Immature natural killer cell (primary cell): ENCODE results near the gene JAK1. TPM values are rescaled to one million over a fixed set of nuclear protein-coding genes. Genes with fewer than 3 reads are reported as not detected.

ENCODE experiments used
- DNase-seq, 3 donors: peaks; one replicate each; pipeline ENCODE4 v3.0.0; 2022; ENCODE audit warnings: mixed read lengths in 1 of 3
- H3K27ac Mint-ChIP-seq, 6 donors: one replicate each; pipeline ENCODE4 v1.8.0; 2020; ENCODE audit warnings: mixed read lengths in 6 of 6, mild to moderate bottlenecking in 5 of 6, inconsistent platforms in 4 of 6, moderate library complexity in 3 of 6
- H3K27me3 Mint-ChIP-seq, 3 donors: one replicate each; pipeline ENCODE4 v1.8.0; 2020 to 2021; ENCODE audit warnings: low read depth in 3 of 3, mild to moderate bottlenecking in 3 of 3, mixed read lengths in 3 of 3, moderate library complexity in 3 of 3, inconsistent platforms in 1 of 3
- H3K36me3 Mint-ChIP-seq, 3 donors: one replicate each; pipeline ENCODE4 v1.8.0; 2020; ENCODE audit warnings: mixed read lengths in 3 of 3, inconsistent platforms in 2 of 3, mild to moderate bottlenecking in 2 of 3
- H3K4me1 Mint-ChIP-seq, 2 donors: one replicate each; pipeline ENCODE4 v1.8.0; 2020; ENCODE audit warnings: inconsistent platforms in 2 of 2, mild to moderate bottlenecking in 2 of 2, mixed read lengths in 2 of 2, moderate library complexity in 1 of 2
- H3K4me3 Mint-ChIP-seq, 5 donors: one replicate each; pipeline ENCODE4 v1.8.0; 2020; ENCODE audit warnings: mild to moderate bottlenecking in 5 of 5, mixed read lengths in 5 of 5, inconsistent platforms in 3 of 5, moderate library complexity in 3 of 5
- H3K9me3 Mint-ChIP-seq, 6 donors: one replicate each; pipeline ENCODE4 v1.8.0; 2020; ENCODE audit warnings: mild to moderate bottlenecking in 6 of 6, mixed read lengths in 6 of 6, inconsistent platforms in 4 of 6, moderate library complexity in 3 of 6
- polyA plus RNA-seq, 3 donors: library from polyadenylated mRNA; unstranded; fragments of 300-500 nt; fragmentation: Illumina TruSeq; gene quantifications; one replicate each; pipeline ENCODE4 v1.2.3, GENCODE V29; 2021

The JAK1 gene
- polyA plus RNA-seq, 3 donors from 2014 or later: 265 to 734 (median 416) TPM

DNA sequence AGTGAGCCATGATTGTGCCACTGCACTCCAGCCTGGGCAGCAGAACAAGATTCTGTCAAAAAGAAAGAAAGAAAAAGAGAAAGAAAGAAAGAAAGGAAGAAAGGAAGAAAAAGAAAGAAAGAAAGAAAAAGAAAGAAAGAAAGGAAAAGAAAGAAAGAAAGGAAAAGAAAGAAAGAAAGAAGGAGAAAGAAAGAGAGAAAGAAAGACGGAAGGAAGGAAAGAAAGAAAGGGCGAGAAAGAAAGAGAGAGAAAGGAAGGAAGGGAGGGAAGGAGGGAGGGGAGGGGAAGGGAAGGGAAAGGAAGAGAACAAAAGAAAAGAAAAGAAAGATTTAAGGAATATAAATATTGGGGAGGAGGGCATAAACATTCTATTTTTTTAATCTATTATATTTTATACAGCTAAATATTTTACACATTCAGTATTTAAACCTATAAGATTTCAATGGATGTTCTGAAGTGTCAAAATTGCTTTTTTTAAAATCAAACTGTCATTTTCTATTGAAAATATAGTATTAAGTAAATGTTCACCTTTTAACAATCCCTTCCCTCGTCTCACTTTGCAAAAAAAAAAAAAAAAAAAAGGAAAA is 6.8 kb upstream of the JAK1 start:
- peaks cover 0 to 6% (median 2%) of the 10 kb centered on the region in 3 donors for H3K27me3 Mint-ChIP-seq
- H3K4me1 Mint-ChIP-seq: peaks cover 6 to 12% of the 10 kb centered on the region in 2 donors
- H3K27ac Mint-ChIP-seq: peak overlapping the region in 2 of 6 donors; percentile 56 to 62
- DNase-seq: no peak
- H3K9me3 Mint-ChIP-seq: no peaks in the 10 kb centered on the region
- H3K4me3 Mint-ChIP-seq: no peak overlapping the region
- H3K36me3 Mint-ChIP-seq: no peaks in the 10 kb centered on the region

DNA sequence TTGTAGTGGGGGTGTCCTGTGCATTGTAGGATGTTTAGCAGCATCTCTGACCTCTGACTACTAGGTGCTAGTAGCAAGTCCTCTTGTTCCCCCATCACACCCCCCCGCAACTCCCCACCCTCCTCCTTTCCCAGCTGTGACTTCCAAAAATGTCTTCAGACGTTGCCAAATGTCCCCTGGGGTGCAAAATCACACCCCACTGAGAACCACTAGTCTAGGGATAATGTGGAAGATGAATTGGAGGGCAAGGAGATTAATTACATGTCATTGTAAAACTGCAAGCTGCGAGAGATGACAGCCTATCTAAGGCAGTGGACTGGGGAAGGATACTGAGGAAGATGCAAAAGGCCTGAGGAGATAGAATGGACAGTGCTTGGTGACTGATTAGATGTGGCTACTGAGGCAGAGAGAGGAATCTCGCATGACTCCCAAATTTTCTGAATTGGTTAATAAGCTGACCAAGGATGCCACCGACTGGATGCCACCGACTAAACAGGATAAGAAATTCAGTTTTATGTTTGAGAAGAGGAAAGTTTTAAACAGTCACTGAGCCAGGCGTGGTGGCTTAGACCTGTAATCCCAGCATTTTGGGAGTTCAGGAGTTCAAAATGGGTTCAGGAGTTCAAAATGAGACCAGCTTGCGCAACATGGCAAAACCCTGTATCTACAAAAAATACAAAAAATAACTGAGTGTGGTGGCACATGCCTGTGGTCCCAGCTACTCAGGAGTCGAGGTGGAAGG is 3.1 kb upstream of the JAK1 start:
- Mint-ChIP-seq H3K9me3 (no peaks in the 10 kb centered on the region), H3K27ac (peak overlapping the region in 3 of 6 donors; percentile 4 to 43 (median 8)), H3K36me3 (no peaks in the 10 kb centered on the region), H3K4me3 (no peak overlapping the region), H3K27me3 (peaks cover 8 to 22% (median 22%) of the 10 kb centered on the region in 3 donors), H3K4me1 (peaks cover 27 to 29% of the 10 kb centered on the region in 2 donors)
- no peak for DNase-seq

DNA sequence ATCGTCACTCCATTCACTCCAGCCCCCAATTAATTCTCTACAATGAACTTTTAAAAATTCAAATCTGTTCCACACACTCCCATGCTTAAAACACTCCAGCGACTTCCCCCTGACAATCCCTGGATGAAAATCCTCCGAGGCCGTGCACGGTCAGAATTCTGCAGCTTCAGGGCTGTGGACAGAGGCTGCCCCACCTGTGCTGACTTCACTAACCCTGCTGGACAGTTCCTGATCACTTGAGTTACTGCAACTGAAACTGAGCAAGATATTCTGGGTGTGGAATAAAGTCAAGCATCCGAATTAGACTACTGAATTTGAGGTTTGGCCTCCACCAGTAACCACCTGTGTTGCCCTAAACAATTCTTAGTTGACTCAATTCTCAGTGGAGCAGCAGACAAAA is 1.0 kb upstream of the JAK1 start:
- peak overlapping the region; percentile 96 to 99 (median 98) for H3K27ac Mint-ChIP-seq
- peaks cover 18 to 21% of the 10 kb centered on the region in 2 donors for H3K4me1 Mint-ChIP-seq
- no peaks in the 10 kb centered on the region for H3K9me3 Mint-ChIP-seq
- peaks cover 8 to 24% (median 22%) of the 10 kb centered on the region in 3 donors for H3K27me3 Mint-ChIP-seq
- H3K4me3 Mint-ChIP-seq: peak overlapping the region; percentile 91 to 97 (median 94)
- DNase-seq: no peak
- peaks cover 0 to 3% (median 0%) of the 10 kb centered on the region in 3 donors for H3K36me3 Mint-ChIP-seq

- peak; percentile 89 to 91 (median 90) for DNase-seq
- H3K4me1 Mint-ChIP-seq: peaks cover 18 to 21% of the 10 kb centered on the region in 2 donors
- H3K9me3 Mint-ChIP-seq: no peaks in the 10 kb centered on the region
- H3K27ac Mint-ChIP-seq: peak overlapping the region in 3 of 6 donors; percentile 92 to 94 (median 93)
- H3K27me3 Mint-ChIP-seq: peaks cover 8 to 27% (median 22%) of the 10 kb centered on the region in 3 donors
- peaks cover 0 to 3% (median 0%) of the 10 kb centered on the region in 3 donors for H3K36me3 Mint-ChIP-seq
- peak overlapping the region in 4 of 5 donors; percentile 91 to 96 (median 92) for H3K4me3 Mint-ChIP-seq
These were observed 787 bp downstream of the JAK1 start for GRCh38 chr1:64965366-64966157.

GRCh38 chr1:64963466-64963865 is 2.9 kb downstream of the JAK1 start:
- peaks cover 18 to 21% of the 10 kb centered on the region in 2 donors for H3K4me1 Mint-ChIP-seq
- peak overlapping the region in 4 of 5 donors; percentile 91 to 96 (median 92) for H3K4me3 Mint-ChIP-seq
- peaks cover 0 to 3% (median 0%) of the 10 kb centered on the region in 3 donors for H3K36me3 Mint-ChIP-seq
- DNase-seq: no peak
- no peaks in the 10 kb centered on the region for H3K9me3 Mint-ChIP-seq
- peaks cover 8 to 35% (median 22%) of the 10 kb centered on the region in 3 donors for H3K27me3 Mint-ChIP-seq
- peak overlapping the region in 3 of 6 donors; percentile 92 to 94 (median 93) for H3K27ac Mint-ChIP-seq

DNA sequence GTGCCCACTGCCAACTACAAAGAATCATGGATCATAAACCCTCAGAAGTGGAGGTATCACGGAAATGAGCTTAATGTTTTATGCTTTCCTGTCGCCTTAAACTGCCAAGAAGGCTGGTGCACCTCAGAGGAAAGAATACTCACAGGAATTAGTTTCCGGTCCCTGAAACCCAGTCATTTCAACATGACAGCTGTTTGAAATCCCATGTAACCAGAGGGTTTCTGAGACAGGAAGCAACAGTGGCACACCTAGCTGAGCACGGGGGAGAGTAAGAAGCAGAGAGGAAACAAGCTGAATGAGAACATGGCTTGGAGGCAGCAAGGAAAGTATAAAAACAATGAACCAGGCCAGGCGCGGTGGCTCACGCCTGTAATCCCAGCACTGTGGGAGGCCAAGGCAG is 3.9 kb downstream of the JAK1 start:
- peak overlapping the region in 4 of 5 donors; percentile 91 to 96 (median 92) for H3K4me3 Mint-ChIP-seq
- peak overlapping the region in 3 of 6 donors; percentile 92 to 94 (median 93) for H3K27ac Mint-ChIP-seq
- peaks cover 0 to 3% (median 0%) of the 10 kb centered on the region in 3 donors for H3K36me3 Mint-ChIP-seq
- DNase-seq: peak in 1 of 3 donors; percentile 41
- H3K27me3 Mint-ChIP-seq: peaks cover 9 to 33% (median 18%) of the 10 kb centered on the region in 3 donors
- H3K9me3 Mint-ChIP-seq: no peaks in the 10 kb centered on the region
- H3K4me1 Mint-ChIP-seq: peaks cover 10 to 13% of the 10 kb centered on the region in 2 donors

GRCh38 chr1:64961923-64962322 is 4.4 kb downstream of the JAK1 start:
- Mint-ChIP-seq H3K27ac (peak overlapping the region in 3 of 6 donors; percentile 92 to 94 (median 93)), H3K4me1 (peaks cover 4 to 8% of the 10 kb centered on the region in 2 donors), H3K4me3 (peak overlapping the region in 4 of 5 donors; percentile 91 to 96 (median 92)), H3K27me3 (peaks cover 9 to 31% (median 13%) of the 10 kb centered on the region in 3 donors), H3K36me3 (peaks cover 0 to 3% (median 0%) of the 10 kb centered on the region in 3 donors), H3K9me3 (no peaks in the 10 kb centered on the region)
- DNase-seq: no peak

- H3K9me3 Mint-ChIP-seq: no peaks in the 10 kb centered on the region
- peaks cover 7 to 26% (median 8%) of the 10 kb centered on the region in 3 donors for H3K27me3 Mint-ChIP-seq
- peak; percentile 57 to 60 (median 59) for DNase-seq
- H3K4me1 Mint-ChIP-seq: peaks cover 0 to 5% of the 10 kb centered on the region in 2 donors
- H3K4me3 Mint-ChIP-seq: peak overlapping the region in 4 of 5 donors; percentile 91 to 96 (median 92)
- H3K27ac Mint-ChIP-seq: peak overlapping the region in 3 of 6 donors; percentile 92 to 94 (median 93)
- peaks cover 0 to 3% (median 0%) of the 10 kb centered on the region in 3 donors for H3K36me3 Mint-ChIP-seq
These were observed 5.6 kb downstream of the JAK1 start for GRCh38 chr1:64960731-64961130.

DNA sequence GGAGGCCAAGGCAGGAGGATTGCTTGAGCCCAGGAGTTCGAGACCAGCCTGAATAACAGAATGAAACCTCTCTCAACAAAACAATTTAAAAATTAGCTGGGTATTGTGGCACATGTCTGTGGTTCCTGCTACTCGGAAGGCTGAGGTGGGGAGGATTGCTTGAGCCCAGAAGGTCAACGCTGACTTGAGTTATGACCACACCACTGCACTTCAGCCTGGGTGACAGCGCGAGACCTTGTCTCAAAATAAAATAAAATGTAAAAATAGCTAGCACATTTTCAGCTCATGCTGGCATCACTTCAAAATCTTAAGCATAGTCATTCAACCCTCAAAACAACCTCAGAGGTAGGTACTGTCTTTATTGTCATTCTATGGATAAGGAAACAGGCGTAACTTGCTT is 6.4 kb downstream of the JAK1 start:
- H3K27ac Mint-ChIP-seq: peak overlapping the region in 3 of 6 donors; percentile 92 to 94 (median 93)
- H3K4me3 Mint-ChIP-seq: peak overlapping the region in 4 of 5 donors; percentile 91 to 96 (median 92)
- no peaks in the 10 kb centered on the region for H3K9me3 Mint-ChIP-seq
- DNase-seq: no peak
- peaks cover 0 to 18% (median 1%) of the 10 kb centered on the region in 3 donors for H3K27me3 Mint-ChIP-seq
- peaks cover 0 to 4% of the 10 kb centered on the region in 2 donors for H3K4me1 Mint-ChIP-seq
- H3K36me3 Mint-ChIP-seq: peaks cover 0 to 3% (median 0%) of the 10 kb centered on the region in 3 donors

- DNase-seq: peak; percentile 65 to 68 (median 68)
- H3K27ac Mint-ChIP-seq: no peak overlapping the region
- peaks cover 0 to 16% of the 10 kb centered on the region in 2 donors for H3K4me1 Mint-ChIP-seq
- H3K36me3 Mint-ChIP-seq: no peaks in the 10 kb centered on the region
- H3K4me3 Mint-ChIP-seq: no peak overlapping the region
- no peaks in the 10 kb centered on the region for H3K9me3 Mint-ChIP-seq
- H3K27me3 Mint-ChIP-seq: peaks cover 0 to 13% (median 1%) of the 10 kb centered on the region in 3 donors
These were observed 9.5 kb downstream of the JAK1 start for GRCh38 chr1:64956733-64957441.

GRCh38 chr1:64956010-64956640 is 10.2 kb downstream of the JAK1 start:
- Mint-ChIP-seq H3K9me3 (no peaks in the 10 kb centered on the region), H3K27ac (no peak overlapping the region), H3K4me1 (peaks cover 0 to 21% of the 10 kb centered on the region in 2 donors), H3K36me3 (no peaks in the 10 kb centered on the region), H3K4me3 (no peak overlapping the region), H3K27me3 (peaks cover 0 to 10% (median 1%) of the 10 kb centered on the region in 3 donors)
- DNase-seq: no peak
